ENCODE measurements around the gene CFAP54. TPM values are rescaled to one million over a fixed set of nuclear protein-coding genes. Genes with fewer than 3 reads are reported as not detected.

Gene CFAP54
- total and polyA plus RNA-seq, 2 donors from 2014 or later = 0.13 to 6.6 TPM

DNA sequence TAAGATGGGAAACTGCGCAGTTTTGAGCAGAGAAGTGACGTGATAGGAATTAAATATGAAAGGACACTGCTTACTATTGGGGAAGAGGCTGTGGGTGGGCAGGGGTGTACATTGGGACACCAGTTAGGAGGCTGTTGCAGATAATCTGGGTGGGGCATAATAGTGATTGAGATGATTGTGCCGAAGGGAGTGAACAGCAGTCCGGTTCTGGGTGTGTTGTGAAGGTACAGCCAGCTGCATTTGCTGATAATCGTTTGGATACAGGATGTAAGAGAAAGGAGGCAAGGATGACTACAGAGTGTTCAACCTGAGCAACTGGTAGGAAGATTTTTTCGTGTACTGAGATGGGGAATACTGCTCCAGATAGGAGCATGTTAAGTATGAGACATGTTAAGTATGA, 212.5 kb downstream of the CFAP54 start:
- TF ChIP-seq, protein P1, sequence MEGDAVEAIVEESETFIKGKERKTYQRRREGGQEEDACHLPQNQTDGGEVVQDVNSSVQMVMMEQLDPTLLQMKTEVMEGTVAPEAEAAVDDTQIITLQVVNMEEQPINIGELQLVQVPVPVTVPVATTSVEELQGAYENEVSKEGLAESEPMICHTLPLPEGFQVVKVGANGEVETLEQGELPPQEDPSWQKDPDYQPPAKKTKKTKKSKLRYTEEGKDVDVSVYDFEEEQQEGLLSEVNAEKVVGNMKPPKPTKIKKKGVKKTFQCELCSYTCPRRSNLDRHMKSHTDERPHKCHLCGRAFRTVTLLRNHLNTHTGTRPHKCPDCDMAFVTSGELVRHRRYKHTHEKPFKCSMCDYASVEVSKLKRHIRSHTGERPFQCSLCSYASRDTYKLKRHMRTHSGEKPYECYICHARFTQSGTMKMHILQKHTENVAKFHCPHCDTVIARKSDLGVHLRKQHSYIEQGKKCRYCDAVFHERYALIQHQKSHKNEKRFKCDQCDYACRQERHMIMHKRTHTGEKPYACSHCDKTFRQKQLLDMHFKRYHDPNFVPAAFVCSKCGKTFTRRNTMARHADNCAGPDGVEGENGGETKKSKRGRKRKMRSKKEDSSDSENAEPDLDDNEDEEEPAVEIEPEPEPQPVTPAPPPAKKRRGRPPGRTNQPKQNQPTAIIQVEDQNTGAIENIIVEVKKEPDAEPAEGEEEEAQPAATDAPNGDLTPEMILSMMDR (IDR thresholded peaks at IDR 0.05; ENCODE audit: borderline replicate concordance, extremely low read depth, insufficient read depth) = no peak
- Histone ChIP-seq H3K9ac (ENCODE audit: low read length in 3 of 3) (no peak overlapping the region), H3K9me3 (ENCODE audit: control insufficient read depth in 2 of 3, insufficient read depth in 1 of 3, low read length in 3 of 3) (no peaks in the 10 kb centered on the region), H3K27ac (ENCODE audit: low read depth in 2 of 2, low read length in 2 of 2) (no peak overlapping the region), H3K36me3 (ENCODE audit: control insufficient read depth in 2 of 3, insufficient read depth in 3 of 3, low read length in 3 of 3) (no peaks in the 10 kb centered on the region), H3K27me3 (ENCODE audit: control insufficient read depth, insufficient read depth, low read length) (no peaks in the 10 kb centered on the region), H3K4me1 (ENCODE audit: control insufficient read depth in 2 of 3, insufficient read depth in 2 of 3, low read depth in 1 of 3, low read length in 3 of 3) (no peaks in the 10 kb centered on the region), H3K4me3 (ENCODE audit: low read length in 3 of 3) (no peak overlapping the region)
- FAIRE-seq (no peak), DNase-seq (no peak)
- intact Hi-C loops (cut with DNase I) = no loop called here

DNA sequence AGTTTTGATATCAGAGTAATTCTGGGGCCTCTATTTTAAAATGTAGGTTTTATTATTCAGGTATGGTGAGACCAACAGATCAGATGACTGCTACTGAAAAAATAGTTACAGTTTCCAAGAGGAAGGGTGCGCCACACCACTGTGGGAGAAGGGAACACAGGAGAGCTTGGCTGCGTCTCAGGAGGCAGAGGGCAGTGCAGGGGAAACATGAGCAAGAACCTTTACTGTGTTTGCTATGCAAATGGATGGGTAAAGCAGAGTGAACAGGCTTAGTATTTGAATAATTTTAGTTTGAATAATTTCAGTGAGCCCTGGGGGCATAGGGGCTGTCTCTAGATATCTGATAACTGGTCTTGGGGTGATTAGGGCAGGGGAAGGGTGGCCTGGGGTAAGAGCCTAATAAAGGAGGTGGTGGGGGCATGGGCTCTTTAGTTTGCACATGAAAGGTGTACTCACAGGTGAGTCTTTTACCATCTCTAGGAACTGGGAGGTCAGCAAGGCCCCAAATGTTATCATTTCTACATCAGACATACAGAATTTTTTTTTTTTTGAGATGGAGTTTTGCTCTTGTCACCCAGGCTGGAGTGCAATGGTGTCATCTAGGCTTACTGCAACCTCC, 220.9 kb downstream of the CFAP54 start:
- intact Hi-C loops (cut with DNase I) = no loop called here
- TF ChIP-seq, protein P1 (IDR thresholded peaks at IDR 0.05; ENCODE audit: borderline replicate concordance, extremely low read depth, insufficient read depth) = no peak
- H3K4me3 ChIP-seq (ENCODE audit: low read length in 3 of 3) = no peak overlapping the region
- FAIRE-seq = no peak
- DNase-seq = no peak
- no peaks in the 10 kb centered on the region for H3K9me3 ChIP-seq (ENCODE audit: control insufficient read depth in 2 of 3, insufficient read depth in 1 of 3, low read length in 3 of 3)
- no peak overlapping the region for H3K27ac ChIP-seq (ENCODE audit: low read depth in 2 of 2, low read length in 2 of 2)
- H3K9ac ChIP-seq (ENCODE audit: low read length in 3 of 3) = no peak overlapping the region
- no peaks in the 10 kb centered on the region for H3K36me3 ChIP-seq (ENCODE audit: control insufficient read depth in 2 of 3, insufficient read depth in 3 of 3, low read length in 3 of 3)
- H3K27me3 ChIP-seq (ENCODE audit: control insufficient read depth, insufficient read depth, low read length) = no peaks in the 10 kb centered on the region
- H3K4me1 ChIP-seq (ENCODE audit: control insufficient read depth in 2 of 3, insufficient read depth in 2 of 3, low read depth in 1 of 3, low read length in 3 of 3) = no peaks in the 10 kb centered on the region

DNA sequence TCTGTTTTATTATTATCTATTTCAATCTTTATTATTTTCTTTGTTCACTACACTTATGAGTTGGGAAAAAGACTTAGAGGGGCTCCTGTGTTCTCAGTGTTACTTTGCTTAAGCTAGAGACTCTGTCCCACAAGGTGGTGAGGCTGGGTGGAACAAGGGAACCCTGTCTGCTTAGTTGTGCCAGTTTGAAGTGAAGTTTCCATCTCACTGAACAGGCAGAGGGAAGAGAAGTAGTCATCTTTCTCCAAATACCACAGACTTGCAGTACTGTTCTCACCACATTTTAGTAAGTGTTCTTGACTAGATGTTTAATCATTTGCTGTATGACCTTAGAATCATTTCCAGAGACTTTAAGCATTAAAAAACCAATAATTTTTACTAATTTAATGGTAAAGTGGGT, 222.0 kb downstream of the CFAP54 start:
- intact Hi-C loops (cut with DNase I) = no loop called here
- no peak for FAIRE-seq
- H3K9me3 ChIP-seq (ENCODE audit: control insufficient read depth in 2 of 3, insufficient read depth in 1 of 3, low read length in 3 of 3) = no peaks in the 10 kb centered on the region

More for the DNA sequence above, 222.0 kb downstream of the CFAP54 start:
- Histone ChIP-seq H3K4me1 (ENCODE audit: control insufficient read depth in 2 of 3, insufficient read depth in 2 of 3, low read depth in 1 of 3, low read length in 3 of 3) (no peaks in the 10 kb centered on the region), H3K27me3 (ENCODE audit: control insufficient read depth, insufficient read depth, low read length) (no peaks in the 10 kb centered on the region), H3K4me3 (ENCODE audit: low read length in 3 of 3) (no peak overlapping the region), H3K36me3 (ENCODE audit: control insufficient read depth in 2 of 3, insufficient read depth in 3 of 3, low read length in 3 of 3) (no peaks in the 10 kb centered on the region), H3K9ac (ENCODE audit: low read length in 3 of 3) (no peak overlapping the region), H3K27ac (ENCODE audit: low read depth in 2 of 2, low read length in 2 of 2) (no peak overlapping the region)
- no peak for DNase-seq
- TF ChIP-seq, protein P1 (IDR thresholded peaks at IDR 0.05; ENCODE audit: borderline replicate concordance, extremely low read depth, insufficient read depth) = no peak

All from kidney (tissue), 14 donors.